Measurements from ENCODE around the gene PDE4D. TPM values are rescaled to one million over a fixed set of nuclear protein-coding genes. Genes with fewer than 3 reads are reported as not detected.
"Not testable (repeated sequence)": the region's sequence is repeated elsewhere in the genome, so short reads cannot be mapped to it uniquely, and the experiment has no call there.

PDE4D gene
- total RNA-seq, 1 donor from 2014 or later = 55.9 TPM

DNA sequence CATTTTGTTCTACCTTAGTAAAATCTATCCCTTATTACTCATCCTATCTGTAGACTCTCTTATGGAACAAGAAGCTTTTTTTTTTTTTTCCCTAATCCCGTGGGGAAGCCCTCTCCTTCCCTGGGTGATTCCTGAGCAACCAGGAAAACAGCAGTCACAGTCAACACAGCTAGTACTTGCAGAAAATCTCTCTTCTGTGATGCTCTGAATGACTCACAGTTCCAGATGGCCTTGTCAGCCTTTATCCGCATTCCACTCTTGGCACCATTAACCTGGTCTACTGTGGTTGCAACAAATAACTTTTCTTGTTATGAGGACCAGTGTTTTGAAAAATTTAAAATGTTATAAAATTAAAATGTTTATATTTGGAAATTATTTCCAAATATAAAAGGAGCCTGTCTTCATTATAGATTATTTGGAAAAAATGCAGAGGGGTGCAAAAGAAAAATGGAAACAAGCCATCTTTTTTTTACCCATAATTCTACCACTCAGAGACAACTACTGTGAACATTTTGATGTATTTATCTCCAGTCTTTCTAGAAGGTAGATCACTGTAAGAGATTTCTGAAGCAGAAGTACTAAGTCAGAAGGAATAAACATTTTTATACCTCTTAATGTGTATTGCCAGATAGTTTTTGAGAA lies 824.0 kb downstream of the PDE4D start:
- DNase-seq (ENCODE audit: low spot score) (no peak), ATAC-seq (peak; percentile 72)
- intact Hi-C loops (cut with DNase I) = no loop called here

DNA sequence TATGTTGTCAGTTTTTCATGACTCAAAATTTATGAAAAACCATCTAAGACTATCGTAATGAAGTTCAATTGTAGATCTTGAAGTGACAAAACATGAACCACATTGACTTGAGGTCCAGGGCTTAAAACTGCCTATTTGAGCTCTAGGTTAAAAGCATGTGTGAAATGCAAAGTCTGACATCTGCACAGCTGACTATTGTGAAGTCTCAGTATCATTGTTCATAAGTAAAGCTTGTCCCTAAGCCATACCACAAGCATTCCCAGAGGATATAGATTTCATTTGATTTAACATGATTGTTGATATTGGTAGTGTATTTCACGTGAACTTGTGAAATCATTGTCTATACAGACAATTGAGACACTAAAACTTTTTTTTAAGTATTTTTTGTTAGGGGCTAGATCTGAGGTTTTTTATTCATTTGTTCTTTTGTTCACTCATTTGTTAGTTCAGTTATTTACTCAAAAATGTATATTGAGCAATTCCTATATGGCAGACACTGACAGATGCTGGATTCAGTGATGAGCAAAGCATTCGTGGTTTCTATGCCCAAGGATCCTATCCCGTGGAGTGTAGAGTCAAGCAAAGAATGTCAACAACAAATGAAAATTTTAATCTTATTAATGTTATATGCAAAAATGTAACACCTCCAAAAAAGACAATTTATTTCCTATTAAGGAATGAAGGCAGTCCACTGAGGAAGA lies 825.4 kb downstream of the PDE4D start:
- ATAC-seq (no peak), DNase-seq (ENCODE audit: low spot score) (no peak)
- intact Hi-C loops (cut with DNase I) = no loop called here

DNA sequence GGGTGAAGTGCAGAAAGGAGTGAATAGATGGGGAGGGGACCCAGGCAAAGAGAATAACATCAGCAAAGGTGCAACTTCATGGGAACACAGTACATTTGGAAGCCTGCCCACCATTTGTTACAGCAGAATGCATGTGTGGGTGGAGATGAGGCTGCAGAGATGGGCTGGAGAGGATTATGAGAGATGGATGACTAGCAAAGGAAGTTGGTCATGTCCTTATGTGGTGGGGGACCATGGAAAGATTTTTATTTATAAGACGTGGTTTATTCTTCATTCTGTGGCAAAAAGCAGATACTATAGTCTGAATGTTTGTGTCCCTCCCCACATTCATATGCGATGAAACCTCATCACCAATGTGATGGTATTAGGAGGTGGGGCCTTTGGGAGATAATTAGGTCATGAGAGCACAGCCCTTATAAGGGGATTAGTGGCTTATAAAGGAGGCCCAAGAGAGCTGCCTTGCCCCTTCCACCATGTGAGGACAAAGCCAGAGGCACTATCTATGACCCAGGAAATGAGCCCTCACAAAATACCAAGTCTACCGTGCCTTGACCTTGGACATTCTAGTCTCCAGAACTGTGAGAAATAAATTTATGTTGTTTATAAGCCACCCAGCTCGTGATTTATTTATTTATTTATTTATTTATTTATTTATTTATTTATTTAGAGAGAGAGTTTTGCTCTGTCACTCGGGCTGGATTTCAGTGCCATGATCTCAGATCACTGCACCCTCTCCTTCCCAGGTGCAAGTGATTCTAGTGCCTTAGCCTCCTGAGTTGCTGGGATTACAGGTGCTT lies 827.0 kb downstream of the PDE4D start:
- ATAC-seq (no peak), DNase-seq (ENCODE audit: low spot score) (no peak)
- intact Hi-C loops (cut with DNase I) = no loop called here

DNA sequence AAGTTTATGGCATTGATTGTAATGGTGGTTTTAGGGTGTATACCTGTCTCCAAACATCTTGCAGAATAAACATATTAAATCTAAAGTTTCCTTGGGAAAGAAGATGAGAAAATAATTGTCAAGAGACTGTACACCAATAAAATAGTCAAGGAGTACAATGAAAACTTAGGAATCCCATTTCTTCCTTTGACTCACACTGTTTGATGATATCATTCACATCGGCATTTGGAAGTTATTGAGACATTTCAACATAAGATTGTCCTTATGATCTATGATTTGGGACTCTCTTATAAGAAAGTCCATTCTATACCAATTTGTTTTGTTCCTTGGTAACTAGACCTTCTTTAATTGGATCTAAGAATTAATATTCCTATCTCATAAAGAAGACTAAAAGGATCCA lies 828.0 kb downstream of the PDE4D start:
- DNase-seq (ENCODE audit: low spot score) (no peak), ATAC-seq (no peak)
- intact Hi-C loops (cut with DNase I) = no loop called here

DNA sequence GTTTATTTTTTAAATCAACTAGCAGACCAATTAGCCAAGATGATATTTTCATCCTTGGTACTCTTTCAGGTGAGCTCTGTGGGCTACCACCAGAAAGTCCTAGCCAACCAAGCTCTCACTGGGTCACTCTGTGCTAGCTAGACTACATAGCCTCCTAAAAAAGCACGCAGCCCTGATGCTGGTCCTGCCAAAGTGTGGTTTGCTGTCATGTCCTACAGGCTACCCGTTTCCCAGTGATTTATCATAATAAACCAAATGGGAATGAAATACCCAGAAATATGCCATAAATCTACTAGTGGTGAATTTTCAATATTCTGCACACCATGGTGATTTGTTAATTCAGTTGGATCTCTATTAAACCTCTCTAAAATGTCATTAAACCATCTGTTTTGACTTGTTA lies 829.2 kb downstream of the PDE4D start:
- intact Hi-C loops (cut with DNase I) = no loop called here
- ATAC-seq (peak; percentile 67), DNase-seq (ENCODE audit: low spot score) (no peak)

DNA sequence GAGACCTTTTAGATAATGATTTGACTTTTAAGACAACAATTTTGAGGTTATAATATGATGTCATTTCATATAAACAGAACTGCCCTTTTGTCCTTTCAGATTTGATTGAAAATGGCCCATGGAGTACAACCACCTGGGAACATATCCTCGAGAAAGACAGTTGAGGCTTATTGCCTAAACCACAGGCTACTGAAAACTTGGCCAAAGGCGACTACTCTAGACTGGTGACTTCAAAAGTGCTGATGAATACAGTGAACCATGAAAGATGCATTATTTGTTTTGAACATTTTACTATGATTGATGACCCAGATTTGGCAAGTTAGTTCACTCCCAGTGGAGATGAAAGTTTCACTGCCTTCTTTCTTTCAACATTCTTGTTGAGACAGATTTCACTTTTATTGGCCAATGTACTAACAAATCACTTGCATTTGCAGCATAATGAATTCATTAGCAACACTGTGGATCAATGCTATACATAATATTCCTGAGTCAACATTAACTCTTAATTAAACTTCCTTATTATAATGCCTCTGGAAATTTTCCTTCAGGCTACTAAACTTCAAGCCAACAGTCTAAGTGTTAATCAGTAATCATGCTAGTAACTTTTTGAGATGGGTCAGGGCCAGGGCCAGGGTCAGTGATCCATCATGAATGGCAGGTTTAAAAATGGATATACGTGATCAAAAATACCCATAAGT lies 830.4 kb downstream of the PDE4D start:
- ATAC-seq (peak; percentile 91), DNase-seq (ENCODE audit: low spot score) (no peak)
- intact Hi-C loops (cut with DNase I) = no loop called here

DNA sequence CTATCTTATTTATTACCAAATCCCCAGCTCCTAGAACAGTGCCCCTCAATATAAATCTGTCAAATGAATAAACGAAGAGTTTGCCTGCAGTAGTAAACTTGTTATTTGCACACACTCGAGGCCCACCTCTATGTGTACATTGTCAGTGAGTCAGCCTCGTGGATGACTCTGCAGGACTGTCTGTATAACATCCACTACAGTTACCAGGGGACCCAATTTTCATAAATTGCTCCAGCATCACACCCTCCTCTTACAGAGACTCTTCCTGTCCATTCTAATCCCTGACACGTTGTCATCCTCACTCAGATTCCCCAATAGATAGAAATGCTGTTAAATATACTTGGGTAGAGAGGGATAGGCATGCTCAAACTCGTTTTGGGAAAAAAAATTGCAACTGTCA lies 832.1 kb downstream of the PDE4D start:
- ATAC-seq (no peak), DNase-seq (ENCODE audit: low spot score) (no peak)
- intact Hi-C loops (cut with DNase I) = no loop called here

DNA sequence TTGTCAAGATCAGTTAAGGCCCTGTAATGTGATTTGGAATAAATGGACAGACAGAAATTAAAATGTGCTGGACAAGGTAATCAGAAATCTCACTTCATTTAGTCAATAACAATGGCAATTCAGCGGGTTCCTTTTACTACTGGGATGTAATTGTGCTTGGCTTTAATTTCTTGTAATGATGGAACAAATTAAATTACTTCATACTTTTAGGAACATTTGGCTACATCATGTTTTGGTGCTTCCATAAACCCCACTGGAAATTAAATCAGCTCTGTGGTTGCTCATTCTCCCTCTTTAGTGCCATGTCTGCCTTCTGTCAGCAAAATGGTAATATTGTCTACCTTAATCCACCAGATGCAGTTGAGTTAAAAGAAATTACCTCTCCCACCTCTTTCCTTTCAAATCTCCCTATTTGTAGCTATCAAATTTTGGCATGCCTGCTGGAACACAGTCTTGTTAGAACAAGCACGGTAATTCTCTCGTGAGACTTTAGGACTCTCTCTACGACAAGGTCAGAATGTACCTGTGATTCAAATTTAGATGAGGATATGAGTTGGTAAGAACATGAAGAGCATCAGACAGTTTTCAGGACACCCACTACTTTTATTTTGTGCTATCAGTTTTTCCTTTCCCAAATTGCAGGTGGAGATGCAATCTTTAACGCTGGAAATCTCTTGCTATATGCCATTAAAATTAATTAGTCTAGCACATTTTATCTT lies 834.4 kb downstream of the PDE4D start:
- intact Hi-C loops (cut with DNase I) = no loop called here
- DNase-seq (ENCODE audit: low spot score) = no peak
- no peak for ATAC-seq

DNA sequence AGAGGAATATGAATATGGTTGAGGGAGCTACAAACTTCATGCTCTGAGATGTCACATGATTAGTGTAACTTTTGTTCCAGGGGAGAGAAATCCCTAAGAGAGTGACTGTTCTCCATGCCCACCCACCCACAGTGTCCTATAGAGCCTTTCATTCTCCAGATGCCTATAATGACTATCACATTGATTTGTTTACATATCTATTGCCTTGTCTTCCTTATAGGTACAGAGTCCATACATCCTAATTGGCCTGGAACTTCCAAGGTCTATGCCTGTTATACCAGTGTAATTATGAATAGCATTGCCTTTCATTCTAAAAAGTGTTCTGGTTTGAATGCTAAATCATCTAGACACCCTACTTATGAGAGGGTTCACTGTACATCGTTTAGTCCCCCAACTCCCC lies 835.3 kb downstream of the PDE4D start:
- no peak for DNase-seq (ENCODE audit: low spot score)
- ATAC-seq = no peak
- intact Hi-C loops (cut with DNase I) = no loop called here

DNA sequence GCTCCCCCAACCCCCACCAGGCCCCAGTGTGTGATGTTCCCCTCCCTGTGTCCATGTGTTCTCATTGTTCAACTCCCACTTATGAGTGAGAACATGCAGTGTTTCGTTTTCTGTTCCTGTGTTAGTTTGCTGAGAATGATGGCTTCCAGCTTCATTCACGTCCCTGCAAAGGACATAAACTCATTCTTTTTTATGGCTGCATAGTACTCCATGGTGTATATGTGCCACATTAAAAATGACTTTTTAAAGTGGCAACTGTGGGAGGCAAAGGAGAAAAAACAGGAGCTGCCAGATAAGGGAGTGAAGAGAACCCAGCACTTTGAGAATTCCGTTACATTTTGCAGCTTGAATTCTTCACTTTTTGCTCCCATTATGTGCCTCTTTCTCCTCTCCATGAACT lies 836.9 kb downstream of the PDE4D start:
- DNase-seq (ENCODE audit: low spot score); ATAC-seq; intact Hi-C loops (cut with DNase I): not testable (repeated sequence)

DNA sequence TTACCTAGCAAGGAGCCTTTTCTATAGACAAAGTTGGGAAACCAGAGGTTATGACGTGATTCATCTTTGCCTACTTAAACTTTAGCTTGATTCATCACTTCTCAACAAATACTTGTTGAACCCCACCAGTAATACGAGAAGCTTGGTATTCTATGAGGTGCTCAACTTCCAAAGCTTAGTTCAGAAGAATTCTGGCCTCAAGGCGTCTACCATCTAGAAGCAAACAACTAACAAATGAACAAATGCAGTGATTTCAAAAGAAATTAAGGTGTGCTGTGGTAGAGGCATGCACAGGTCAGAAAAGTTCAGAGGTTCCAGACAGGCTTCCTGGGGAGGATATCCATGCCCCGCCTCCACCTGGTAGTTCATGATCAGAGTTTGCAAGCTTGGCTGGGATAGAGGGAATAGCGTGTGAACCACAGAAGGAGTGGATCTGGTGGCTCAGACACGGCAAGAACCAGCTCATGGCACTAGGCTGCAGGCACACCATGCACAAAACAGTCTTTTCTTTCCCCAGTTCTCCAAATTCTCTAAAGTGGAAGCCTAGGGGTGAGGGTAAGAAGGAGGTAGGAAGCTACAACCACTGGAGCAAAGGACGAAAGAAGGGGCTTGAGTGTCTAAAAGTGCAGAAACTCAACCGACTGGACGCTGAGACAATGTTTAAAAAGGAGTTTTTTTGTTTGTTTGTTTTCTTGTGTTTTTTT lies 837.6 kb downstream of the PDE4D start:
- ATAC-seq (no peak), DNase-seq (ENCODE audit: low spot score) (no peak)
- intact Hi-C loops (cut with DNase I) = no loop called here

DNA sequence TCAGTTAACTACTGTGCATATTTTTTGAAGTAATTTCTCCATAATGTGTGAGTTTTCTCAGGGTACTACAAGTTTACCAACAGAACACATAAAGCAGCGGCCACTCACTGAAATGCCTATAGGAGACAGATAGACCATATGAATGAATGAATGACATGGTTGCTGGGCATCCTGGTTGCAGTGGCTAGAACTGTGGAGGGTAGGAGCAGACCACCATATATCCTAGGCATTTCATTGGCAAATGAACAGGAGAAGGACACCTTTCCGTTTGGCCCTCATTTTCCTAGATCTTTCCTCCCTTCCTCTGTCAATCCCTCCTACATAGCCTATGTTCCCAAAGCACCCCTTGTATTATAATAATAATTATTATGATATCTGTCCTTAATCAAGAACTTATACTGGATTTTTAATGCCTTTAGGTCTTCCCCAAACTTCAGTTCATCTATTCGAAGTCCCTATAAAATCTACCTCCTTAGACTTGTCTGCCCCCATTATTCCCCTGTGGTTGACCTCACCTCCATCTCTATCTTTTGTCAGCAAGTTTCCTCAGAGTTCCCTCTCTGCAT lies 838.5 kb downstream of the PDE4D start:
- DNase-seq (ENCODE audit: low spot score) (no peak), ATAC-seq (no peak)
- intact Hi-C loops (cut with DNase I) = no loop called here

DNA sequence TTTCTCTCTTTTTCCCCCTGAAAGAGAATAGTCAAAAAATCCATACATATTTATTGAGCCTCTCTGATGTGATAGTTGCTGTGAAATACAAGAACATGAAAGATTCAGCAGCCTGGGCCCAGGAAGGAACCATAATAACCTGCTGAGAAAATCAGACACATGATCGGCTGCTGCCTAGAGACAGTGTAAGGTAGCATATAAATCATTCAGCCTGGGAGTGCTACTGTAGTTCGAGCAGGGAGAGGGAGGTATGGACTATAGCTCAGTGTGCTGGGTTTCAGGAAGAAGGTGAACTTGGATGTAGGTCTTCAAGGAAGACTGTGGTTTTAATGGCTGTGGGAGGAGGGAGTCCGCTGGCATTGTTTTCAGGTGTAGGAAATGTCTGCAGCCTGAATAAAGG lies 841.6 kb downstream of the PDE4D start:
- intact Hi-C loops (cut with DNase I) = no loop called here
- no peak for ATAC-seq
- DNase-seq (ENCODE audit: low spot score) = no peak

DNA sequence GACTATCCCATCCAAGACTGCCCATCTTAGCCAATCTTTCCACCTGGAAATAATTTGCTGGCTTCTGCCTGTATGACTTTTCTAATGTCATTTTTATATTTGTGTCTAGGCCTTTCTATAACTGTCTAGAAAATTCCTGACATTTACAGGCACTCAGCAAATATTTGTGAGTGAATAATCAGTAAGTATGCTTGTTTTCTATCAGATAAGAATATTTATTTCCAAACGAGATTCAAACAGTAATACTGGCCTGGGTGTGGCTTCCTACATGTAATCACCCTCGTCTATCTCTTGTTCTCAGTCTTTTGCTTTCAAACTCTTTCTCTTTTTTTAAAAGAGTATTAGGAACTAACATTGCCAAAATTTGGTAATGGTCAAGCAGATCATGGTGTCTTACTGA lies 844.4 kb downstream of the PDE4D start:
- ATAC-seq (no peak), DNase-seq (ENCODE audit: low spot score) (no peak)
- intact Hi-C loops (cut with DNase I) = no loop called here

DNA sequence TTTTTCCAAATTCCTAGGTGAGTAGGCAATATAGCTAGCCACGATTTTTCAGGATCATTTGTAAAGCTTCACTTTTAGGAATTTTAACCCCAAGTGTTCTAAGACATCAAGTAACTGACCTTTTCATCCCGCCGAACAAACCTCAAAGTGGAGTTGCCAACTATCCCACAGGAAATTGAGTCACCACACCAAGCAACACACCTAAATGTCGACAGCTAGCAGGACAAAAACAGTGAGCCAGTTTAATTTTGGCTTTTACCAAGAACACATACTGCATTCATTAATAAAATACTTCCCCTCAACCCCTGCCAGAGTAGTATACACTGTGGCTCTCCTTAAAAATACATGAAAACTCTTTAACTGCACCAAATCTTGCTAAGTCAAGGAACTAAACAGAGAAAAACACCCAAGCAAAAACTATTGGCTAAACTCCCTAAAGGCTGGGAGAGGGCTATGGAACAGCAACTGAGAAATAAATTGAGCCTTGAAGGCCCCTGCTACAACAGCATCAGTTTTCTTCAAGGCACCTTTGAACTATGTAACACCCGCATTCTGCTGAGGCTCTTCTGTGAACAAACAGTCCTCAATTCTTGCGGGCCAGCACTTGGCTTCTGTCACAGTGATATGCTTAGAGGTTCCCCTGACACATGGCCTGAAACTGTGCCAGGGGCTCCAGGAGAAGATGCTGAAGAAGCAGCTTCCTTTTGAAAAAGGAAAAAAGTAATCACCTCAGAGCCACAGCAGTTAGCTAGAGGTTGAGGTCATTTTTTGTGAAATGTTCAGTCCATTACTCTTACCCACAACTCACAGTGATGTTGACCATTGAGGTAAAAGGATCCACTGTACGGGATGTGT lies 851.1 kb downstream of the PDE4D start:
- DNase-seq (ENCODE audit: low spot score) (peak; percentile 67), ATAC-seq (peak; percentile 5)
- intact Hi-C loops (cut with DNase I) = no loop called here

DNA sequence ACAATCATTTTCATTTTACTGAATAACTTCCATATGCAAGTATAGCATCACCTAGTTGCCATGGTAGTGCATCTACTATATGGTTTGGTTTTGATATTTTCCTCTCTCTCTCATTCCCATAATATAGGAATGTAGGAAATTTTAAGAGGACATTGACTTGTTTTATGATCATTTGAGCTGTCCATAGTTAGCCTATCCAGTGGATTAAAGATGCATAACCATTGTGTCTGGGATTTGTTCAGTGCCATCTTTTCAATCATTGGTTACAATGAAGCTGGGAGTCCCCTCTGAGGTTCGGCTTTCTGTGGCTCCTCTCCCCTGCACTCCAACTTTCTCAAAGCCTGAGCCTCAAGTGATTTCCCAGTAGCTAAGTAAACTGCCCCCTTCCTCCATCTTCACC lies 852.2 kb downstream of the PDE4D start:
- intact Hi-C loops (cut with DNase I) = no loop called here
- no peak for ATAC-seq
- no peak for DNase-seq (ENCODE audit: low spot score)

DNA sequence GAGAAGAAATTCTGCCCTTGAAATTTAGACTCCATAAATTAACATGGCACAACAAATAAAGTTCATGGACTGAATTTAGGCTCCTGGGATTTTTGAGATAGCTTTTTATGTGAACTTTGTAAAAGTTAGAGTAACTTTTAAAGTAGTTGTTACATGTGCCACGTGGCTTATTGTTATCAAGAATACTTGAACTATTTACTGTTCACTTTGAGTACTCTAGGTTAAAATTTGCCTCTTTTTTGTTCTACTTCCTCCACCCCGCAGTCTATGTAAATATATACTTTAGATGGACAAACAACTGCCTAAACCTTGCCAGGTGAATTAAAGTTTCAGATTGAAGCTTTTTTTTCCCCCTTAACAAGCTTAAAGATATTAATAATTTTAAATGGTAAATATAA lies 852.7 kb downstream of the PDE4D start:
- intact Hi-C loops (cut with DNase I) = no loop called here
- DNase-seq (ENCODE audit: low spot score) (no peak), ATAC-seq (no peak)

All from sciatic nerve (tissue), 2 donors.